GM23248 (cell line): Measurements from ENCODE around the gene SEMA5B. TPM values are rescaled to one million over a fixed set of nuclear protein-coding genes. Genes with fewer than 3 reads are reported as not detected.

Experiments used
- DNase-seq: peaks from one replicate; pipeline ENCODE4 v3.0.0-alpha.2; 2015
- H2AFZ ChIP-seq: fragments of 200-600 bp; sonication (generic); 2 replicates; pipeline ENCODE4 v1.6.1; 2016; ENCODE audit warnings: antibody characterized with exemption
- H3F3A ChIP-seq: fragments of 200-600 bp; sonication (generic); 2 replicates; pipeline ENCODE4 v1.6.1; 2016; ENCODE audit warnings: mild to moderate bottlenecking, antibody characterized with exemption, mixed run types; ENCODE audit not compliant: insufficient read depth
- H3K27ac ChIP-seq: fragments of 200-600 bp; sonication (generic); 2 replicates; pipeline ENCODE4 v1.5.1; 2016; ENCODE audit warnings: mild to moderate bottlenecking
- H3K27me3 ChIP-seq: fragments of 200-600 bp; sonication (generic); replicated peaks from 2 replicates; pipeline ENCODE4 v1.6.1; 2016; ENCODE audit warnings: mild to moderate bottlenecking; ENCODE audit not compliant: insufficient read depth
- H3K36me3 ChIP-seq: fragments of 200-600 bp; sonication (generic); 2 replicates; pipeline ENCODE4 v1.6.1; 2016; ENCODE audit warnings: low read depth, mild to moderate bottlenecking
- H3K4me1 ChIP-seq: fragments of 200-600 bp; sonication (generic); 2 replicates; pipeline ENCODE4 v1.6.1; 2016; ENCODE audit warnings: mild to moderate bottlenecking; ENCODE audit not compliant: insufficient read depth
- H3K4me2 ChIP-seq: fragments of 200-600 bp; sonication (generic); one replicate; pipeline ENCODE4 v1.6.1; 2016; ENCODE audit warnings: mild to moderate bottlenecking; ENCODE audit not compliant: unreplicated experiment
- H3K4me3 ChIP-seq: fragments of 200-600 bp; sonication (generic); 2 replicates; pipeline ENCODE4 v1.5.1; 2016; ENCODE audit warnings: mild to moderate bottlenecking
- H3K79me2 ChIP-seq: fragments of 200-600 bp; sonication (generic); 2 replicates; pipeline ENCODE4 v1.6.1; 2016; ENCODE audit warnings: mild to moderate bottlenecking; ENCODE audit not compliant: insufficient read depth
- H3K9ac ChIP-seq: fragments of 200-600 bp; sonication (generic); 2 replicates; pipeline ENCODE4 v1.6.1; 2016; ENCODE audit warnings: mild to moderate bottlenecking
- H3K9me2 ChIP-seq: fragments of 200-600 bp; sonication (generic); 2 replicates; pipeline ENCODE4 v1.6.1; 2016; ENCODE audit warnings: mixed run types, mild to moderate bottlenecking, moderate library complexity; ENCODE audit not compliant: insufficient read depth
- H3K9me3 ChIP-seq: fragments of 200-600 bp; sonication (generic); one replicate; pipeline ENCODE4 v1.6.1; 2017; ENCODE audit warnings: low read depth
- H4K20me1 ChIP-seq: fragments of 200-600 bp; sonication (generic); 2 replicates; pipeline ENCODE4 v1.6.0; 2016; ENCODE audit not compliant: insufficient read depth
- EZH2 ChIP-seq: fragments of 200-600 bp; sonication (generic); IDR thresholded peaks from 2 replicates; pipeline ENCODE4 v1.6.1; 2018; ENCODE audit warnings: antibody characterized with exemption, mild to moderate bottlenecking; ENCODE audit not compliant: insufficient read depth, poor library complexity, severe bottlenecking
- EZH2phosphoT487 ChIP-seq: fragments of 200-600 bp; sonication (generic); IDR thresholded peaks from 2 replicates; pipeline ENCODE4 v1.6.1; 2018; ENCODE audit warnings: antibody characterized with exemption, moderate library complexity, mild to moderate bottlenecking, low read depth; ENCODE audit not compliant: insufficient read depth
- WGBS, 2 experiments: methylation state at CpG; one replicate each; pipeline ENCODE4 v1.1.6; 2015 to 2017; ENCODE audit warnings: low lambda C conversion rate in 2 of 2, low coverage in 1 of 2; ENCODE audit errors: missing lambda C conversion rate in 2 of 2; 5-methylcytosine and 5-hydroxymethylcytosine counted together
- in situ Hi-C: fragments of 300-500 bp; cut with MboI; formaldehyde crosslinking; loops from 2 replicates; pipeline ENCODE4 v1.15.0; 2020
- polyA plus RNA-seq: library from polyadenylated mRNA; unstranded; fragments of >200 nt; fragmentation: Nextera tagmentation; extraction: Ambion mirVana; gene quantifications from 2 replicates; pipeline ENCODE4 v1.2.1, GENCODE V29; 2016
- total RNA-seq: library from RNA; depleted of rRNA; stranded (reverse); fragments of >200 nt; shearing (Covaris generic); gene quantifications from 2 replicates; pipeline ENCODE4 v1.2.3, GENCODE V29; 2014

Gene SEMA5B
- total and polyA plus RNA-seq, 2 experiments from 2014 or later = not detected

DNA sequence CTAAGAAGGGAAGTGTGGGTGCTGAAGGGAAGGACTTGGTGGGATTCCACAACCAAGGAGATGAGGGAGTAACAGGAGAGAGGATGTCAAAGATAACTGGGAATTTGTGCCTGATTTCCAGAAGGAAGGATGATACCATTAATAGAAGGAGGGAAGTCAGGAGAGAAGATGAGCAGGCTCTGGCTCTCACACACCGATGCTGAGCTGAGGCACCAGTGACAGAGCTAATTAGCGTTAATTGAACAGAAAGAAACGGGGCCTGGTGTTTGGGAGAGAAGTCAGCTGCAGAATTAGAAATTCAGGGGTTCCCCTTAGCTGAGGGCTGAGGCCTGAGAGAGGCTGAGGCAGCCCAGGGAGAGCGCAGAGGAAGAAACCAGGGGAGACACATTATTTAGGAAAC lies 27.4 kb upstream of the SEMA5B start:
- H3K27ac ChIP-seq = no peak overlapping the region
- in situ Hi-C loops = no loop called here

DNA sequence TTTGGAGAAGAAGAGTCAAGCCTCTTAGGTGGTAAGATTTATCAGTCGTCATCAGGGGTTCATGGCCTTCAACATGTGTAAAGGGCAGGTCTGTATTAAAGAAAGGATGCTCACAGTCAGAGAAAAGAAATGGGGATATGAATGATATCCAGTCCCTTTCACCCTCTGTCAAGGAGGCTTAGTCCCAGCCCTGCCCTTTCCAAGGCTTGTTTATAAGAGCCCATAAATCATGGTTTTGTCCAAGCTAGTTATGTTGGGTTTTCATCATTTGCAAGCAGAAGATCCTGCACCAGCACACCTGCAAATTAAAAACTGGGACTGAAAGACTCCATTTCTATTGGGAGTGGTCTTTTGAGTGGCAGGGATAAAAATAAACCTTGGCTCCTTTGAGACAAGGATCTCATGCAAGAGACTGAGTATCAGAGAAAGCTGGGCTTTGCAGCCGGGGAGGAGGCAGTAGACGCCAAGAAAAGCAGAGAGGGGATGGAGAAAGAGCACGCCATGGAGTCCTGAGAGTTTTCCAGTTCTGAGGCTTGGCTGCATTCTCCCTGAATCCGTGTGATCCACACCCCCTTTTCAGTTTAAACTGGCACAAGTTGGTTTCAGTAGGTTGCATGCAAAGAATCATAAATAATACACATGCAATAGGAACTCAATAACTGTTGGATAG lies 26.7 kb upstream of the SEMA5B start:
- H3K9me2 ChIP-seq = no peaks in the 10 kb centered on the region
- no peaks in the 10 kb centered on the region for H3K27me3 ChIP-seq
- no peak overlapping the region for H3K4me2 ChIP-seq
- H3K9ac ChIP-seq = no peak overlapping the region
- no peak overlapping the region for H2AFZ ChIP-seq
- TF ChIP-seq EZH2phosphoT487 = no peak
- no peak for TF ChIP-seq EZH2
- no peaks in the 10 kb centered on the region for H3F3A ChIP-seq
- no peaks in the 10 kb centered on the region for H3K9me3 ChIP-seq
- H3K27ac ChIP-seq = no peak overlapping the region
- no peak for DNase-seq
- no peaks in the 10 kb centered on the region for H3K4me1 ChIP-seq
- WGBS, 2 experiments = 52 to 53% methylated on average over 5 of the region's 5 CpGs
- no peak overlapping the region for H3K4me3 ChIP-seq
- H4K20me1 ChIP-seq = no peaks in the 10 kb centered on the region
- in situ Hi-C loops = no loop called here
- H3K36me3 ChIP-seq = no peaks in the 10 kb centered on the region
- no peaks in the 10 kb centered on the region for H3K79me2 ChIP-seq

More for the DNA sequence above, 27.4 kb upstream of the SEMA5B start:
- no peaks in the 10 kb centered on the region for H3K36me3 ChIP-seq
- no peak overlapping the region for H3K4me3 ChIP-seq
- no peaks in the 10 kb centered on the region for H3K4me1 ChIP-seq
- no peak overlapping the region for H2AFZ ChIP-seq
- no peaks in the 10 kb centered on the region for H3K9me2 ChIP-seq
- H3F3A ChIP-seq = no peaks in the 10 kb centered on the region
- TF ChIP-seq EZH2phosphoT487 (no peak), EZH2 (no peak)
- no peak for DNase-seq
- H3K9me3 ChIP-seq = no peaks in the 10 kb centered on the region
- H3K4me2 ChIP-seq = no peak overlapping the region
- H3K79me2 ChIP-seq = no peaks in the 10 kb centered on the region
- no peaks in the 10 kb centered on the region for H3K27me3 ChIP-seq
- H4K20me1 ChIP-seq = no peaks in the 10 kb centered on the region
- H3K9ac ChIP-seq = no peak overlapping the region
- 85 to 98% methylated on average over 4 of the region's 4 CpGs for WGBS, 2 experiments

DNA sequence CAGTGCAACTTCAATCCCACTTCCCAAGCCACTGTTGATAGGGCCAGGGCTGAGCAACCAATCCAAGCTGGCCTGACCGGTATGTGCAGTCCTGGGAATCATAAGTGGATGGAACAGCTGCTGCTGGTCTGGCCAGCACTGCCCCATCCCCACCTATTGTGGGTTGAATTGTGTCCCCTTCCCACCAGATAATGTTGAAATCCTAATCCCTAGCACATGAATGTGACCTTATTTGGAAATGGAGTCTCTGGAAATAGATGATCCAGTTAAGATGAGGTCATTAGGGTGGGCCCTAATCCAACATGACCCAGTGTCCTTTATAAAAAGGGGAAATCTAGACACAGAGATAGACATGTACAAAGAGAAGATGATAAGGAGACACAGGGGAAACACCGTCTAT lies 25.5 kb upstream of the SEMA5B start:
- Histone ChIP-seq H2AFZ (no peak overlapping the region), H3K27ac (no peak overlapping the region), H3K36me3 (no peaks in the 10 kb centered on the region), H3K9me2 (no peaks in the 10 kb centered on the region), H3K79me2 (no peaks in the 10 kb centered on the region), H3K4me3 (no peak overlapping the region), H3K4me1 (no peaks in the 10 kb centered on the region), H4K20me1 (no peaks in the 10 kb centered on the region), H3K27me3 (no peaks in the 10 kb centered on the region), H3F3A (no peaks in the 10 kb centered on the region), H3K9ac (no peak overlapping the region), H3K9me3 (no peaks in the 10 kb centered on the region), H3K4me2 (no peak overlapping the region)
- 46 to 47% methylated on average over 2 of the region's 2 CpGs for WGBS, 2 experiments
- no peak for DNase-seq
- in situ Hi-C loops = no loop called here
- TF ChIP-seq EZH2phosphoT487 (no peak), EZH2 (no peak)

- Histone ChIP-seq H3F3A (no peaks in the 10 kb centered on the region), H2AFZ (no peak overlapping the region), H3K27me3 (no peaks in the 10 kb centered on the region), H3K9me3 (no peaks in the 10 kb centered on the region), H3K36me3 (no peaks in the 10 kb centered on the region), H4K20me1 (no peaks in the 10 kb centered on the region), H3K4me3 (no peak overlapping the region), H3K79me2 (no peaks in the 10 kb centered on the region), H3K9me2 (no peaks in the 10 kb centered on the region), H3K27ac (no peak overlapping the region), H3K4me2 (no peak overlapping the region), H3K9ac (no peak overlapping the region), H3K4me1 (no peaks in the 10 kb centered on the region)
- in situ Hi-C loops = no loop called here
- TF ChIP-seq EZH2 (no peak), EZH2phosphoT487 (no peak)
- WGBS, 2 experiments = 85 to 88% methylated on average over 2 of the region's 2 CpGs
- no peak for DNase-seq
These were observed 23.1 kb upstream of the SEMA5B start for GRCh38 chr3:123050666-123051065.
